GM19193 (cell line): ENCODE data around the gene CD247.

ENCODE experiments used
- POLR2A ChIP-seq: IDR thresholded peaks from 4 replicates; pipeline ENCODE4 v1.6.1; 2011; ENCODE audit not compliant: insufficient read depth, insufficient read length; ENCODE audit errors: extremely low read depth

Gene CD247

GRCh38 chr1:167465743-167466142 lies 52.6 kb downstream of the CD247 start:
- TF ChIP-seq POLR2A: no peak

- TF ChIP-seq POLR2A: no peak
Measured at GRCh38 chr1:167465018-167465417, 53.3 kb downstream of the CD247 start.

GRCh38 chr1:167463875-167464575 lies 54.3 kb downstream of the CD247 start:
- no peak for TF ChIP-seq POLR2A

GRCh38 chr1:167463080-167463479 lies 55.2 kb downstream of the CD247 start:
- no peak for TF ChIP-seq POLR2A

GRCh38 chr1:167462341-167462740 lies 56.0 kb downstream of the CD247 start:
- TF ChIP-seq POLR2A: no peak

GRCh38 chr1:167460836-167461235 lies 57.5 kb downstream of the CD247 start:
- TF ChIP-seq POLR2A: no peak

GRCh38 chr1:167457936-167458584 lies 60.3 kb downstream of the CD247 start:
- TF ChIP-seq POLR2A: no peak

- no peak for TF ChIP-seq POLR2A
Measured at GRCh38 chr1:167456926-167457325, 61.4 kb downstream of the CD247 start.

GRCh38 chr1:167456524-167456923 lies 61.8 kb downstream of the CD247 start:
- no peak for TF ChIP-seq POLR2A

- peak; percentile 46 for TF ChIP-seq POLR2A
Measured at GRCh38 chr1:167455786-167456446, 62.4 kb downstream of the CD247 start.

- TF ChIP-seq POLR2A: no peak
Measured at GRCh38 chr1:167454894-167455785, 63.2 kb downstream of the CD247 start.

GRCh38 chr1:167454304-167454893 lies 63.9 kb downstream of the CD247 start:
- TF ChIP-seq POLR2A: no peak

GRCh38 chr1:167453123-167453522 lies 65.2 kb downstream of the CD247 start:
- no peak for TF ChIP-seq POLR2A

- no peak for TF ChIP-seq POLR2A
Measured at GRCh38 chr1:167452483-167452882, 65.8 kb downstream of the CD247 start.
